Kidney glomerular epithelial cell (primary cell): ENCODE measurements around the gene ETNPPL.
"Not testable (repeated sequence)": the region's sequence is repeated elsewhere in the genome, so short reads cannot be mapped to it uniquely, and the experiment has no call there.

Experiments
- DNase-seq: peaks from one replicate; lab custom pipeline; 2025; lab: John Stamatoyannopoulos, UW

ETNPPL gene

DNA sequence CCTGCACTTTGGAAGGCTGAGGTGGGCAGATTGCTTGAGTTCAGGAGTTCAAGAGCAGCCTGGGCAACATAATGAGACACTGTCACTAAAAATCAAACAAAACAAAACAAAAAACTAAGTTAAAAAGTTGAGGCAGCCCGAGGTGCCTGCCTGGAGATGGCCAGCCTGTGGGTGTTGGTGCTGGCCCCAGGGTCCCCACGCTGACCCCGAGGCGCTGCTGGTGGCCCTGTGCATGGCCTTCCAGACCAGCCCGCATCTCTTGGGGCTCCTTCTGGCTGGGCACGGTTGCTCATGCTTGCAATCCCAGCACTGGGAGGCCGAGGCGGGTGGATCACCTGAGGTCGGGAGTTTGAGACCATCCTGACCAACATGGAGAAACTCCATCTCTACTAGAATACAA is 4.4 kb downstream of the ETNPPL start:
- DNase-seq, result no peak

DNA sequence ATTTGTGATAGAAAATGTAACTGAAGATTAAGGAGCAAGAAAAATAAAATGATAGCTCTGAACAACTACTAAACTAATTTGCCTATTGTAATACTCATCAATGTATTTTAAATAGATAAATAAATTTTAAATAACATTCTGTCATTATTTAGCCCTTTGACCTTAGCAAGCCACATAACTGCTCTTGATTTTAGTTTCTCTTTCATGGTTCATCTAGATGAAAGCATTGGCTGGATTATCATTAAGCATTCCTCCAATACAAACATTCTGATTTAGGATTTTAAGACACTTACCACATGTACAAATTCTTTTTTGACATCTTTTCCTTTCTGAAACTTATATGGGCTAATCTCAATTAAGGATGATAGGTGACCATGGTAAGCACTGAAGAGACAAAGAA is 8.5 kb downstream of the ETNPPL start:
- no peak for DNase-seq

DNA sequence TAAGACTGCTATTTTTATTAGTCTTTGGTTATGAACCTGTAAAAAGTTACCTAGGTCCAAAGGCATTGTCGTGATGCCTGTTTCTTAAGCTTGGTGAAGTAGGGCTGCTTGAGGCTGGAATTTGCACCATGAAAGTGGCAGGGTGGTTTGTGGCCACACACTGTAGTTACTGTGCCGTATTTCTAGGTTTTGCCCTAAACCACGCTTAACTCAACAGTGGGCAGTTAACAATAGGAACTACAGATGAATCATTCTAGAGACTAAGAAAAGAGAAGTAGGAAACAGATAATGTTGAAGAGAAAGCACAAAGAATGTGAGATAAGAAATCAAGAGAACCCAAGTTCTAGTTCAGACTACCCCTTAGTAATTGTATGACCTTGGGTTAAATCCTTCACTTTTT is 11.5 kb downstream of the ETNPPL start:
- no peak for DNase-seq

GRCh38 chr4:108749119-108749518 is 13.7 kb downstream of the ETNPPL start:
- DNase-seq, result no peak

DNA sequence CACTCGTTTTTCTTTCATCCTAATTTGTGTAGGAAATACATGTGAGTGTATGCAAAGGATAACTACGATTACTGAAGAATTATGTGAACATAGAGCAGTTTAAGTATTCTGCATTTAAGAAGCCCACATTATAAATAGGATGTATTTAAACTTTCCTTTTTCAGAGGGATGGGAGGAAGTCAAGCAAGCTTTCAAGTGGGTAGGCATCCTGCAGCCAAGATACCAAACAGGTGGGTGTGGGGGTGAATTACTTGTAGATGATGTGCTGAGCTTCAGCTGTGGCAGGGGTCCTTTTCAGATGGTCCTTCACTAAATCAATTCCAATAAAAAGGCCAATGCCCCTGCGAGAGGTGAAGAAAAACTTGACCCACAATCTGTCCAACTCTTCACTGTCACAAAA is 16.3 kb downstream of the ETNPPL start:
- DNase-seq, result no peak

- DNase-seq, result no peak
Measured at GRCh38 chr4:108744307-108744706, 18.5 kb downstream of the ETNPPL start.

DNA sequence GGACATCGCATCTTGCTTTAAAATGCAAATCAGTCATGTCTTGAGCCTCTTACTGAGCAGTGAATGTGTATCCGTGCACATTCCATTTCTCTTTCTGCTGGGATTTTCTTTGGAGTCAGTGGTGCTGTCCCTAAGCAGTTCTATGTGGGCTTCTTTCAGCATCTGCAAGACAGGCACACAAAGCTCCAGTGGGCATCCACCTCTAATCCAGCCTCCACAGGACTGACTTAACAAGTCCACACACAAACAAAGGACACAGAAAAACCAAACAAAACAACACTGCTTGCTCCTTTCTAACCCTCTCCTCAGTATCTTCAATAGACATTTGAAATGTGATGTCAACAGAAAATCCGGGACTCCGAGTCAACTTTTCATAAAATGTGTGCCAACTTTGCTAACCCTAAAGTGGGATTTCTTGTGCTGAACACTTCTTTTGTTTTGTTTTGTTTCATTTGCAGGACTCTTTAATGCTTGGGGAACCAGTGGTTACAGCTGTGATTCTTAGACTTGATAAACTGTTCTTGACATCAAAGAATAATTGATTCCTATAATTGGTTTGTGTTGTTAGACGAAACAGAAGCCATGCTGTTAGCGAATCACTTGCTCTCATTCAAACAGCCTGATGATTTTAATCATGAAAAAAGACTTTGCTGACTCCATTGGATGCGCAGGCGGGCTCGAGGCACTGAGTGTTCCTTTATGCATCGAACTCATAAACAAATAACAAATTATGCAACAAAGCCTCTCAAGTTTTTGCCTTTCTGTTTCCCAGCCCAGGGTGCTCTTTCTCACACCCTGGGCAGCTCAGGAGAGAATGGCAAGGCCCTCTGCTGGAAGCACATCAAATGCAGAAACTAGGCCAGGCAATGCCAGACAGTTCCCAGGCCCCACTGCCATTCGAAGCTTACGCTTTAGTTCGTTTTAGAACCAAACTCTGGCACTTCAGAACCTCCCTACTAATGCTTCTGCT is 20.1 kb downstream of the ETNPPL start:
- no peak for DNase-seq

DNA sequence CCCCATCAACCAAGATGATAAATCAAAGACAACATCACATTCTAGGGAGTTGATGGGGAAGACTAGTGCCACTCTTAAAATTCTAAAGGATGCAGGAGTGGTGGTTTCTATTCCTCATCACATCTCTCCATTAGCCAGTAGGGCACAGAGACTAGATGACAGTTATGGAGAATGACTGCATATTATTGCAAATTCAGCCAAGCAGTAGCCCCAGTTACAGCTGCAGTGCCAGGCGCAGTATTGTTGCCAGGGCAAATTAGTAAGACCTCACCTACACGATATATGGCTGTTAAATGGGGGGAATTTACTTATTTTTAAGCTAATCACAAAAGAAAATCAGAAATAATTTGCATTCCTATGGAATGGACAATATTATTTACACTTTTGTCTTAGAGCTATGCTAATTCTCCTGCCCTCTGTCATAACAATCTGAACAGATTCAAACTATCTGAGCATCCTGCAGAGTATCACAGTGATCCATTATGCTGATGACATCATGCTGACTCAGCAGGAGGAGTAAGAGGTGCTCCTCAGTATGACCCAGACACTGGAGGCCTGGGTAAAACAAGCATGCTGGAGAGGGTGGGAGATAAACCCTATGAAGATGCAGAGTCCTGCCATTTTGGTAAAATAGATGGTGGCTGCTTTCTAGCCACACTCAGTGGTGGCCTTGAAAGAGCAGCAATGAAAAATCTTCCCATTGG is 24.7 kb downstream of the ETNPPL start:
- no peak for DNase-seq

GRCh38 chr4:108731006-108731405 is 31.8 kb downstream of the ETNPPL start:
- DNase-seq, result no peak

DNA sequence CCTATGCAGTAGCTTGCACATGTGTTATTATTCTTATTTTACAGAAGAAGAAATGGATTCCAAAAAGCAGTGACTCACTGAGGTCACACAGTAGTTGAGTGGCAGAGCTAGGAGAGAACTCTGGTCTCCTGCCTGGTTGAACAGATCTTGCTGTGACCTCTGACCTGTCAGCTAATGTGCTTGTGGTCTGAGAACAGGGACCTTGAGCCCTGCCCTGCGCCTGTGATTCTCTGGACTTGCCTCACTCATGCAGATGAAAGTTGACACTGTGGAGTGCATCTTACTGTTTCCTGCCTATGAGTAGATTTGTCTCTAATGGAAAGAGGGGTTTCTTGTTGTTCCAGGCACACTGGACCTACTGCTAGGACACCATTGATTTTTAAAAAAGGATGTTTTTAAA is 32.3 kb downstream of the ETNPPL start:
- DNase-seq, result no peak

DNA sequence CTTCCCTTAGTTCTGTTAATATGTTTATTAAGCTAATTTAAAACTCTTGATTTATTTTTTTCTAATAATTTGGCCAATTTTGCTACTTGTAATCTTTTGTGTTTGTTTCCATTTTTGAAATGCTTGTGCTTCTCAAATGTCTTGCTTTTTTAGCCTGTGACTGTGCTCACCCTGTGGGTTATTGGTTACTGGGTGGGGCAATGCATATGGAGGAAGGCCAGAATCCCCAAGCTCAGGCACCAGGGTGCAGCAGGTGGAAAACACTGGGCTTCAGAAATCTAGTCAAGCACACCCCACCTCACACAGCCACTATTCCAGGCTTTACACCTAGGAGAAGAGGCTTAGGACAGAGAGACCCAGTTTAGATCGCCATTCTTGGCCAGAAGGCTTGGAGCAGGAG is 33.1 kb downstream of the ETNPPL start:
- no peak for DNase-seq

DNA sequence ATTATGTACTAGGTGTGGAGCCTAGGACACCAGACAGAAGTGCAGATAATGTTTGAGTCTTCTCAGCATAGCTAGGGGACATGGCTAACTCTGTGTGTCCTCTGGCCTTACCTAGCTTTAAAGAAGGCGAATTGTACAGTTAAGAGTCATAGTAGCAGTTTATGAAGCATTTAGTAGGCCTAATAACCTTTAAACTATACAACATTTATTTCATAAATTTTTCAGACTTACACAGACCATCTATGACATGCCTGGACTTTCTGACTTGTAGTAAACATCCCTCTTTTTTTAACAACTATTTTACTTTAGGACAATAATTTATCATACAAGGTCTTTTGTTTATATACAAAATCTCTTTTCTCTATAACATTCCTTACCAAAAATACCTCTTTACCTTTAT is 37.4 kb downstream of the ETNPPL start:
- no peak for DNase-seq

- no peak for DNase-seq
Measured at GRCh38 chr4:108717386-108717785, 45.5 kb downstream of the ETNPPL start.

- no peak for DNase-seq
Measured at GRCh38 chr4:108716340-108716739, 46.5 kb downstream of the ETNPPL start.

DNA sequence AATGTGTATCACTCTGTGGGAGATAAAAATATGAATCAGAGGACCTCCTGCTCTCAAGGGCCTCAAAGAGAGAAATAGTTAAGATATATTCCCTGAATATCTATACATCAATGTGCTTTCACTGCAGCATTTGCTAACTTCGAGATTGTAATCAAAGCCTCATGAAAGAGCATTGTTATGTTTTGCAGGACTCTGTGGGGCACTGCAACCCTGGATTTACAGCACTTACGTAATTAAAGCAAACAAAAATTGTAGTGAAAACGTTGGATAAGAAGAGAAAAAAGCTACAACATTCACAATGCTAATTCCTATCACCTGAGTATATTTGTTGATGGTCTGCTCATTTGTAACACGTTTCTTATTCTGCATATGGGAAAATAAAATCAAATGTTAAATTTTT is 48.0 kb downstream of the ETNPPL start:
- no peak for DNase-seq

GRCh38 chr4:108710578-108710977 is 52.3 kb downstream of the ETNPPL start:
- DNase-seq, result not testable (repeated sequence)

DNA sequence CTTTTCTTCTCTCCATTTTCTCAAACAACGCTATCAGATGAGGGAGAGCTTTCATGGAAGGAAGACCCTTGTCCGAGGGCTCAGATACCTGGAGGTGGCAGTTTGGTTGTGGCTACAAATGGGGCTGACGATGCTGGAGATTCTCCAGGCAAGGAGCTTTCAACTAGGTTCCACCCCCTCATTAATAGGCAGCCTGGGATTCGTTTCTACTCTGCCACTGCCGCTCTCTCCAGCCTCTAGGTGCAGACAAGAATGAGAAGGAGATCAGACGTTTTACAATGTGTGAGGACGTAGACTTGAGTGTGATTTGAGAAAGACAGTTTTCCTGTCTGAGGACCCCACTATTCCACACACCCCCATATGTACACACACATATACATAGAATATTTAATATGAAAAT is 53.1 kb downstream of the ETNPPL start:
- DNase-seq, result no peak

GRCh38 chr4:108709234-108709633 is 53.6 kb downstream of the ETNPPL start:
- no peak for DNase-seq

GRCh38 chr4:108706289-108706688 is 56.6 kb downstream of the ETNPPL start:
- no peak for DNase-seq

DNA sequence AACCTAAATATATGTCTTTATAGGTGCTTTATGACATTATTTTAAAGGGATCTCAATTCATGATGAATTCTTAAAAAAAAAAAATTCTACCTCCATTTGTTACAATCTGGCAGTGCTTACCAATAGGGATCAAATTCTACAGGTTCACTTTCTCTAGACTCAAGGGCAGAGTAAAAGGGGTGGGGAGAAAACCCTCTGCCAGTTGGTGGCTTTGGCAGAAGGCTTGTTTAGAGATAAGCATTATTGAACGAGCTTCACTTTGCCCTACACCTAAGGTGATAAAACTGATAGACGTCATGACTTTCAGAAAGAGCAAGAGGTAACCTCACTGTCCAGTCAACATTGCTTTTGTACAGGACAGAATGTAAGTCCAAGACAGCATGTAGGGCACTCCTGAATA is 58.9 kb downstream of the ETNPPL start:
- no peak for DNase-seq

GRCh38 chr4:108703370-108703769 is 59.5 kb downstream of the ETNPPL start:
- no peak for DNase-seq

GRCh38 chr4:108702960-108703359 is 59.9 kb downstream of the ETNPPL start:
- DNase-seq, result peak; percentile 33

- peak; percentile 9 for DNase-seq
Measured at GRCh38 chr4:108700081-108700757, 62.6 kb downstream of the ETNPPL start.
